ENCODE measurements around the gene CPEB4.

DNA sequence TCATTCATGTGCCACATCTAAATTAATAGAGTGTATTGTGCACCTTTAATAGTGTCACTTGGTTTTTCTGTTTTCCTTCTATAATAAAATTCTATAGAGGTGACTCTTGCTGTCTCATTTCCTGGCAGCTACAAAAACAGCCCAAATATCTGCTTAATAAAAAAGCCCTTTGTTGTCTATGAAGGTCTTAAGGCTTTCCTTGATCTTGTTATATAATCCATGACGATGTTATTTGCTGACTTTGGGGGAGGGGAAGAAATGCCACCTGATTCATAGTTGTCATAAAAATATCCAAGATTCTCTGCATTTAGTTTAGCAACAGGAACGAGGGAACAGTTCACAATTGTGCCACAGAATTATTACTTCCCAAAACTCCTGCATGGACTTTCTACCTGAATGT, 31.3 kb downstream of the CPEB4 start:
- TF ChIP-seq, protein P1, sequence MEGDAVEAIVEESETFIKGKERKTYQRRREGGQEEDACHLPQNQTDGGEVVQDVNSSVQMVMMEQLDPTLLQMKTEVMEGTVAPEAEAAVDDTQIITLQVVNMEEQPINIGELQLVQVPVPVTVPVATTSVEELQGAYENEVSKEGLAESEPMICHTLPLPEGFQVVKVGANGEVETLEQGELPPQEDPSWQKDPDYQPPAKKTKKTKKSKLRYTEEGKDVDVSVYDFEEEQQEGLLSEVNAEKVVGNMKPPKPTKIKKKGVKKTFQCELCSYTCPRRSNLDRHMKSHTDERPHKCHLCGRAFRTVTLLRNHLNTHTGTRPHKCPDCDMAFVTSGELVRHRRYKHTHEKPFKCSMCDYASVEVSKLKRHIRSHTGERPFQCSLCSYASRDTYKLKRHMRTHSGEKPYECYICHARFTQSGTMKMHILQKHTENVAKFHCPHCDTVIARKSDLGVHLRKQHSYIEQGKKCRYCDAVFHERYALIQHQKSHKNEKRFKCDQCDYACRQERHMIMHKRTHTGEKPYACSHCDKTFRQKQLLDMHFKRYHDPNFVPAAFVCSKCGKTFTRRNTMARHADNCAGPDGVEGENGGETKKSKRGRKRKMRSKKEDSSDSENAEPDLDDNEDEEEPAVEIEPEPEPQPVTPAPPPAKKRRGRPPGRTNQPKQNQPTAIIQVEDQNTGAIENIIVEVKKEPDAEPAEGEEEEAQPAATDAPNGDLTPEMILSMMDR (IDR thresholded peaks at IDR 0.05): no peak
- TF ChIP-seq POLR2A (IDR thresholded peaks at IDR 0.05): no peak
- TF ChIP-seq POLR2AphosphoS5 (IDR thresholded peaks at IDR 0.05): no peak

All from prostate gland (tissue), 2 donors.